GM13977 (cell line): ENCODE results near the gene CACTIN.
"Not testable (repeated sequence)": the region's sequence is repeated elsewhere in the genome, so short reads cannot be mapped to it uniquely, and the experiment has no call there.

Experiments
- DNase-seq: peaks from one replicate; pipeline ENCODE4 v3.0.0; 2012; ENCODE audit warnings: low spot score
- in situ Hi-C: fragments of 300-500 bp; cut with MboI; formaldehyde crosslinking; loops from one replicate; pipeline ENCODE4 v1.12.0; 2022; ENCODE audit warnings: low sequenced_read_pairs, low pct_unique_long_range_greater_than_20kb, mixed read lengths, inconsistent platforms; ENCODE audit not compliant: unreplicated experiment
- TF ChIP-seq, protein P1 (sequence below): IDR thresholded peaks from 2 replicates; pipeline ENCODE4 v1.5.1; 2012; ENCODE audit warnings: mild to moderate bottlenecking, control low read depth; ENCODE audit not compliant: insufficient read depth; ENCODE audit errors: extremely low read depth, missing control alignments

CACTIN gene

DNA sequence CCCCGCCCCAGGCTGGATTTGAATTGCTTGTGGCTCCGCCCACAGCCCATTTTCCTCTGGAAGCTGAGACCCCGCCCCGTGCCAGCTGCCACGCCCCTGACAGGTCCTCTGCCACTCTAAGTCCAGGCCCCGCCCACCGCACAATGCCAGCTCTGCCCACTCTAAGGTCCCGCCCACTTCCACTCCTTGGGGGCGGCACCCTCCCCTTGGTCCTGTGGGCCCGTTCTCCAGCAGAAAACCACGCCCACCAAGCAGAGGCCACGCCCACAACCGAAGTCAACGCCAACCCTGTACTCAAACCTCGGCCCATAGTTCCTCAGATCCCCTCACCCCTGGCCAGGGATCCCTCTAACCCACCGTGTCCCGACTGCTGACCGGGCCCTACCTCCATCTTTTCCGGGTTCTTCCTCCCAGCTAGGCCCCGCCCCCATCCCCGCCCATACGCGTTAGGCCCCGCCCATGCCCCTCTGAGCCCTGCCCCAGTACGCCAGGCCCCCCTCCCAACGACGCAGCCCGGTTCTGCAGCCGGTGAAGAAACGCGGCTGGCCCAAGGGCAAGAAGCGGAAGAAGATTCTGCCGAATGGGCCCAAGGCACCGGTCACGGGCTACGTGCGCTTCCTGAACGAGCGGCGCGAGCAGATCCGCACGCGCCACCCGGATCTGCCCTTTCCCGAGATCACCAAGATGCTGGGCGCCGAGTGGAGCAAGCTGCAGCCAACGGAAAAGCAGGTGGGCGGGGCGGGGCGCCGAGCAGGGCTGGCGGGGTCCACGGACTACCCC, 52.5 kb downstream of the CACTIN start:
- in situ Hi-C loops: no loop called here

DNA sequence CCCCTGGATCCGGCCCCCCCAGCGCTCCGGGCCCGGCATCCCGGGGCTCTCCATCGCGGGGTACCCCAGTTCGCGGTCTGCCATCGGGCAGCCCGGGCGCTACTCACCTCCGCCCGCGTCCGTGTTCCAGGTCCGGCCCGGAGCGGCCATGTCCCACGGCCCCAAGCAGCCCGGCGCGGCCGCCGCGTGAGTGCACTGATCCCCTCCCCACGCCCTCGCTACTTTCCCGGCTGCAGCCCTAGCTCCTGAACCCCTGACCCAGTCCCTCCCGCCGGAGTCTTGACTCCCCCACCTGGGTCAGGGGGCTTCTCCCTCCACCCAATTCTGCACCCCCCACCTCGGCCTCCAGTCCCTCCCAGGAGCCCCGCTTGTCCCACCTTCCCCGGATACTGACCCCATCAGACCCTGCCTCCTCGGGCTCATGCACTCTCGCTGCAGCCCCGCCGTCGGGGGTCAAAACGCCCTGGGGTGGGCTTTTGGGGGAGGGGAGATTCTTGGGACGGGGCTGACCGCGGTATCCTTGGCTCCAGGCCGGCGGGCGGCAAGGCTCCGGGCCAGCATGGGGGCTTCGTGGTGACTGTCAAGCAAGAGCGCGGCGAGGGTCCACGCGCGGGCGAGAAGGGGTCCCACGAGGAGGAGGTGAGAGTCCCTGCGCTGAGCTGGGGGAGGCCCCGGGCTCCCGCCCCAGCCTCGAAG, 53.3 kb downstream of the CACTIN start:
- no peak for DNase-seq
- TF ChIP-seq, protein P1, sequence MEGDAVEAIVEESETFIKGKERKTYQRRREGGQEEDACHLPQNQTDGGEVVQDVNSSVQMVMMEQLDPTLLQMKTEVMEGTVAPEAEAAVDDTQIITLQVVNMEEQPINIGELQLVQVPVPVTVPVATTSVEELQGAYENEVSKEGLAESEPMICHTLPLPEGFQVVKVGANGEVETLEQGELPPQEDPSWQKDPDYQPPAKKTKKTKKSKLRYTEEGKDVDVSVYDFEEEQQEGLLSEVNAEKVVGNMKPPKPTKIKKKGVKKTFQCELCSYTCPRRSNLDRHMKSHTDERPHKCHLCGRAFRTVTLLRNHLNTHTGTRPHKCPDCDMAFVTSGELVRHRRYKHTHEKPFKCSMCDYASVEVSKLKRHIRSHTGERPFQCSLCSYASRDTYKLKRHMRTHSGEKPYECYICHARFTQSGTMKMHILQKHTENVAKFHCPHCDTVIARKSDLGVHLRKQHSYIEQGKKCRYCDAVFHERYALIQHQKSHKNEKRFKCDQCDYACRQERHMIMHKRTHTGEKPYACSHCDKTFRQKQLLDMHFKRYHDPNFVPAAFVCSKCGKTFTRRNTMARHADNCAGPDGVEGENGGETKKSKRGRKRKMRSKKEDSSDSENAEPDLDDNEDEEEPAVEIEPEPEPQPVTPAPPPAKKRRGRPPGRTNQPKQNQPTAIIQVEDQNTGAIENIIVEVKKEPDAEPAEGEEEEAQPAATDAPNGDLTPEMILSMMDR: no peak
- in situ Hi-C loops: no loop called here

More for the DNA sequence above, 52.5 kb downstream of the CACTIN start:
- TF ChIP-seq, protein P1: no peak
- DNase-seq: peak; percentile 95

DNA sequence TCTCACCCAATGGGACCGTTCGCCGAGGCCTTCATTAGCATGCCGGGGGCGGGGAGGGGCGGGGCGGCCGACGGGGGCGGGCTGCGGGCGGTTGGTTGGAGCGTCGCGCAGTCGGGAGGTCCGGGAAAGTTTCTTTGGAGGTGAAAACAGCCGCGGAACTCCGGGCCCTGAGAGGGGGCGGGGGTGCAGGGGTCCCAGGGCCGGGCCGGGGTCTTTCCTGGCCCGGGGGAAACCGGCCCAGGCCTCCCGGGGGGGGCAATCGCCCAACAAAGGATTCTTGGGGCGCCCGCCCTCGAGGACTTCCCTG, 53.8 kb downstream of the CACTIN start, which contains the start of gene HMG20B:
Gene HMG20B (plus strand): TSS at position 90 of the 307 bp plus-strand sequence. CDS start 366 bp downstream, outside the sequence.
- TF ChIP-seq, protein P1: no peak
- no peak for DNase-seq
- in situ Hi-C loops: no loop called here

DNA sequence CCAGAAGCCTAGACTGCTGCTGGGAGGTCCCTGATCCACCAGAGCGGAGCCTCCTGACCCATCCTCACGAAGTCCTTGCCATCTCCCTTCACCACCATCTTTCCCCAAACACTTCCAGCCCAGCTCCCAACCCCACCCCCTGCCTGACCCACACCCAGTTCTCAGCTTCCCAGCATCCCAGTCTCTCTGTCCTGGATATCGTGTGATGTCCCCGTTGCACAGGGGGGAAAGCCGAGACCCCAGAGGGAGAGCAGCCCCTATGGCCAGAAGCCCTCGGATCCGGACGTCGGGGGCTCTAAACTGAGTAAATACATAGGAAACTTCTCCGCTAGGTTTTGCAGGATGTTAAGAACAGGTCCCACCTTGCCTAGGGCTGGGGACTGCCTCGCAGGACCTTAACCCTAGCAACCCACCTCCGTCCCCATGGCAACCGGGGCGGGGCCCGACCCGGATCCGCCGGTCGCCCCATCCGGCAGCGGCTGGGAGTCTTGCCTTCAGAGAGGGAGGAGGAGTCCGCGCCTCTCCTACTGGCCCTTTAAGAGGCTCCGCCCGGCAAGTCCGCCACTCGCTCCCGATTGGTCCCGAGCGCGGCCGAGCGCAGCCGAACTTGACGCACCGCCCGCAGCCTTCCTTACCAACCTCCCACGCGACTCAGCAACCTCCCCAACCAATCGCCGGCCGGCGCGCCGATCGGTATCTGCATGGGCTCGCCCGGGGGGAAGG, 54.3 kb downstream of the CACTIN start:
- TF ChIP-seq, protein P1: no peak
- DNase-seq: peak; percentile 99
- in situ Hi-C loops: no loop called here

DNA sequence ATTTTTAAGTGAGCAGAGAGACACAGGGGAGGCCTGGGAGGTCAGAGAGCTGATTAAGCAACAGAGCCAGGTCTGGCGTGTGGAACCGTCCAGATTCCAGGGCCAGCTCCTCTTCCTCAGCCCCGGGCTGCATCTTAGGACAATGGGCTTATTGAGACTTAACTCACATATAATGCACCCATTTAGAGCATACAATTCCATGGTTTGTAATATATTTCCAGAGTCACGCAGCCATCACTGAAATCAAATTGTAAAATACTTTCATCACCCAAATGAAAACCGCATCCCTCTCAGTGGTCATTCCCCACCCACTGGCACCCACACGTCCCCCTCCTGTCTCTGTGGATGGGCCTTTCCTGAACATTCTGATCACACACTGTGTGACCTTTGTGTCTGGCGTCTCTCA, 56.0 kb downstream of the CACTIN start:
- in situ Hi-C loops: no loop called here
- DNase-seq: no peak
- TF ChIP-seq, protein P1: no peak

DNA sequence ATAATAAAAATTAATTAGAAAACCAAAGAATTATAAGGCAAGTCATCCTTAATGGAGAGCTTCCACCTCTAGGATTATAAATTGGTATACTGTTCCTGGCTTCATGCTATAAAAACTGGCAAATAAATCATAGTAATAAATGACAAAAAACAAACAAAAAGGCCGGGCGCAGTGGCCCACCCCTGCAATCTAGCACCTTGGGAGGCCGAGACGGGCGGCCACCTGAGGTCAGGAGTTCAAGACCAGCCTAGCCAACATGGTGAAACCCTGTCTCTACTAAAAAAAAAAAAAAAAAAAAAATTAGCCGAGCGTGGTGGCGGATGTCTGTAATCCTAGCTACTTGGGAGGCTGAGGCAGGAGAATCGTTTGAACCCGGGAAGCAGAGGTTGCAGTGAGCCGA, 56.5 kb downstream of the CACTIN start:
- DNase-seq: not testable (repeated sequence)

DNA sequence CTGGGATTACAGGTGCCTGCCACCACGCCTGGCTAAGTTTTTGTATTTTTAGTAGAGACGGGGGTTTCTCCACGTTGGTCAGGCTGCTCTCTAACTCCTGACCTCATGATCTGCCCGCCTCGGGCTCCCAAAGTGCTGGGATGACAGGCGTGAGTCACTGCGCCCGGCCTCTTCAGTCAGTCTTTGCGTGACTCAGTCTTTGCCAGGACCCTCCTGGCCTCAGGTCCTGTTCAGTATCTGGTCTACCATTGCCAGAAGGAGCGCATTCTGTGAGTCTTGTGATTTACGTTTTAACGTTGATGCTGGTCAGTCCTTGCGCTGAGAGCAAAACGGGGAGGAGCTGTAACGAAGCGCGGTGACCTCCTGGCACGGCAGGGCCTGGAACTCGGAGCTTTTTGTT, 61.5 kb downstream of the CACTIN start:
- TF ChIP-seq, protein P1: no peak
- no peak for DNase-seq
- in situ Hi-C loops: no loop called here

More for the DNA sequence above, 56.5 kb downstream of the CACTIN start:
- in situ Hi-C loops: not testable (repeated sequence)
